NCI-H82 treated with DMSO at 0.1 percent for 48 hours (cell line): ENCODE results near the gene COX10.
A peak's percentile ranks its signal among the peaks of the same experiment; 100 is the strongest.

Experiments
- DNase-seq: peaks from one replicate; lab custom pipeline; 2025; ENCODE audit not compliant: unreplicated experiment; lab: John Stamatoyannopoulos, UW

The COX10 gene

GRCh38 chr17:14068542-14069250, 608 bp upstream of the COX10 start:
- DNase-seq, result no peak

DNA sequence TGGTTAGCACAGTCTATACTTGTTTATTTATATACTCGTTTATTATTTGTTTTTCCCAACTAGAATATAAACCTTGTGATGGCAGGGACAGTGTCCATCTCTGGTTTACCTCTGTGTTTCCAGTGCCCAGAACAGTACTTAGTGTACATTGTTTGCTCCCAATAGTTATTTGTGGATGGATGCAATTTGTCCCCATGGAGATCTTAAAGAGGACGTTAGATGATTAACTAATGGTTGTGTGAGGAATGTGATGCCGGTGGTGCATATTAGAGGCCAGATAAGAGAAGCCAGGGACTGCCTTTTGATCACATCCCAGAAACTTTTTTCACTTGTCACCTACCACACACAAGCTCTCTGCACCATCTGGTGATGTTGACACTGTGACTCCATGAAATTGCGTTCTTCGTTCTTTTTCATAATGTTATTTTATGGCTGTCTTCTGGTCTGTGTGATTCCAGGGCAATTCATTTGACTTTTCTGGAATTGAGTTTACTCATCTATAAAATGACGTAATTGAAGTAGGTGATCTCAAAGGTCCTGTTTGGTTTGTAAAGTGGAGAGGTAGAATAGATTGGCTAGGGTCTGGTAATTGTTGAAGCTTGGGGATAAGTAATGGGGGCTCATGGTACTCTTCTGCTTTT, 1.2 kb downstream of the COX10 start:
- no peak for DNase-seq

DNA sequence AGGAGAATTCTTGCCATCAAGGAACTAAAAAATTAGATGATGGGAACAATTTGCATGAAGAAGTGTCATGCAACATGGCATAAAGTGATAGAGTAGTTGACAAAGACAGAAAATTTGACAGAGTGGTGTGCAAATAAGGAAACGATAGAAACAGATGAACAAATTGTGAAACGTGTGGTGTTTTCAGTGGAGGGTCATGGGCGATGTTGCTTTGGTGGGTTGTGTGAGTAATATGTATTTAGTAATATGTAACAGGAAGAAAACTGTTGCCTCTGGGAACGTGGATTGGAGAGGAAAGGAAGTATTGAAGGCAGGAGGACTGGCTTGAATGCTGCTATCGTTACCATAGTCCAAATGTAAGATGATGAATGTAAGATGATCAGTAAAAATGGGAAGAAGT, 3.6 kb downstream of the COX10 start:
- no peak for DNase-seq

- DNase-seq, result no peak
Measured at GRCh38 chr17:14078027-14078426, 8.7 kb downstream of the COX10 start.

DNA sequence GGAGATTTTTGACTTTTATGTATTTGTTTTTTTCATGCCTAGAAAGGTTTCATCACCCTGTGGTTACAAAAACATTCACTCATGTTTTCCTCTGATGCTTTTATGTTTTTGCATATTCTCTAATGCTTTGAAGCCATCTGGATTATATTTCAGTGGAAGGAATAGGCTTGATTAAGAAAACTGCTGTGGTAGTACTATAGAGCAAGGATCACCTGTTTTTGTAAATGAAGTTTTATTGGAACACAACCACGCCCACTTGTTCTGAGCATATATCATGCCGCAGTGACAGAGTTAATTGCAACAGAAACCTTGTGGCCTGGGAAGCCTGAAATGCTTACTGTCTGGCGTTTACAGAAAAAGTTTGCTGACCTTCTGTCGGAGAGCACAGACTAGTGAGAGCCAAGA, 11.5 kb downstream of the COX10 start:
- DNase-seq, result no peak

- DNase-seq, result no peak
Measured at GRCh38 chr17:14082848-14083247, 13.5 kb downstream of the COX10 start.

- no peak for DNase-seq
Measured at GRCh38 chr17:14084955-14085354, 15.7 kb downstream of the COX10 start.

DNA sequence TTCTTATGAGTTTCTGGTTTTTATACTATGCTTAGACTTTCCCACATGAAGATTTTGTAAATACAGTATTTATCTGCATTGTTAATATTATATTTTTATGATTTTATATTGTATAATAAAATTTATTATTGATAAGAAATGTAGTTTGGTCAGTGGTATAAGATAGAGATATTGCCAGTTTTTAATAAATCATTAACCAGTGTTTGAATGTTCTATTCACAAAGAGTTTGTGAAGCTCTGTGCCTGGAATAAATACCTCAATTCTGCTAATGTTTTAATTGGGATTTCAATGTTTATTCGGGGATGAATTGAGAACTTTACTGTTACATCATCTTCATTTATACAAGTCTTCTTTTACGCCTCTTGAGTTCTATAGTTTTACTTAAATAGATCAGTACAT, 16.9 kb downstream of the COX10 start:
- DNase-seq, result no peak

GRCh38 chr17:14089179-14089578, 19.9 kb downstream of the COX10 start:
- DNase-seq, result no peak

DNA sequence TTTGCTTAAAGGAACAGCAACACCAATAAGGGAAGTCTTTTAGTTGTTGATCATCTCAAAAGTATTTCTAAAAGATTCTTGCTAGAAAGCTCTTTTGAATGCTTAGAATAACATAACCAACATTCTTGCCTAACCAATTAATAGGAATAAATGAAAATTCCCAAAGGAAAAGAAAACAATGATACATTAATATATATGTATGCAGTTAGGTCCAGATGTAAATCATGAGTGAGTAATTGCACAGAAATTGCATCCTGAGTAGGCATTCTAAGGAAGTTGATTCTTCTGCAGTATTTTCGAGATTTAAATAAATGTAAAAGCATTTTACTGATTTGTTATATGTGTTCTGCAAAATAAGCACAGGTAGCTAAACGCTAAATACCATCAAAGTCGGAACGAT, 22.1 kb downstream of the COX10 start:
- no peak for DNase-seq

- peak; percentile 48 for DNase-seq
Measured at GRCh38 chr17:14092808-14093207, 23.5 kb downstream of the COX10 start.

DNA sequence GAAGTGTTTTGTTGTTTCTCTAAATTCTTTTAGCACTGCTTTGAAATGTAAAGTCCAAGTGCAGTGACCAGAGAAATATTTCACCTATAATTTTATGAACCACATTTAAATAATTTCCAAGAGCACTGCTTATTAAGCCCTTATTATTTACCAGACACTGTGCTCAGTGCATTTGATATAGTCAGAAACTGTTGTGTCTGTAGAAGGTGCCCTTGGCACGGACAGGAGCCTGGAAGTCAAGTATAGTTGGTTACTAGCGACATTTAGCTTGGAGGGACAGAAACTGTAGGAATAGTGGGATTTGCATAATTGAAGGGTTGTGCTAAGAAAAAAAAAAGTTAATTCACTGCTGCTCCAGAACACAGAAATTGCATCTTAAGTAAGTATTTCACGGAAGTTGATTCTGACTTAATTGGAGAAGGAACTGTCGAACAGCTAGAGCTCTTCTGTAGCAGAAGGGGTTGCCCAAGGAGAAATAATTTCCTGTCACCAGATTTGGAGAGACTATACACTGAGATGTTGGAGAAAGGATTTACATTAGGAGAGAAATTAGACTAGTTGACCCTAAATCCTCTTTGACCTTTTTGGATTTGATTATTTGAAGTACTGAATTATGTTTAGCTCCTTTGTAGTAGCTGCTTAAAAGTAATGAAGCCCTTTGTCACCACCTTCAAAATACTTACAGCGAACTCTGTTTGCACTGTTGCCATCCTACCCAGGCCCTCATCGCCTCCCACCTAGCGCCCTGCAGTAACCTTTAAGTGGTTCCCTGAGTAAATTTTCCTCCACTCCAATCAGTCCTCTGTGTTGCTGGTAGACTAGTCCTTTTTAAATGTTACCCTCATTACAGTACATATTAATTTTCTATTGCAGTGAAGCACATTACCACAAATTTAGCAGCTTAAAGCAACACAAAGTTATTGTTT, 25.6 kb downstream of the COX10 start:
- no peak for DNase-seq

DNA sequence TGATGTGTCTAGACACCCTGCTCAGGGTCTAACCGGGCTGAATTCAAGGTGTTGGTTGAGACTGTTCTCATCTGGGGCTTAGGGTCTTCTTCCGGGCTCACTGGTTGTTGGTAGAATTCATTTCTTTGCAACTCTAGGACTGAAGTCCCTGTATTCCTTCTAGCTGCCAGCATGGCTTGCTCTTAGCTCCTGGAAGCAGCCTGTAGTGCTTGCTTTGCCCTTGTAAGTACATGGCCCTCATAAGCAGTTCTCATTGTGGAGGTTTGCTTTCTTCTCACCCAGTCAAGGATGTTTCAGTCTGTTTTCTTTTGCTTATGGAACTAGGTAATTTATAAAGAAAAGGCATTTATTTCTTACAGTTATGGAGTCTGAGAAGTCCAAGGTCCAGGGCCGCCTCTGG, 26.3 kb downstream of the COX10 start:
- DNase-seq, result no peak

DNA sequence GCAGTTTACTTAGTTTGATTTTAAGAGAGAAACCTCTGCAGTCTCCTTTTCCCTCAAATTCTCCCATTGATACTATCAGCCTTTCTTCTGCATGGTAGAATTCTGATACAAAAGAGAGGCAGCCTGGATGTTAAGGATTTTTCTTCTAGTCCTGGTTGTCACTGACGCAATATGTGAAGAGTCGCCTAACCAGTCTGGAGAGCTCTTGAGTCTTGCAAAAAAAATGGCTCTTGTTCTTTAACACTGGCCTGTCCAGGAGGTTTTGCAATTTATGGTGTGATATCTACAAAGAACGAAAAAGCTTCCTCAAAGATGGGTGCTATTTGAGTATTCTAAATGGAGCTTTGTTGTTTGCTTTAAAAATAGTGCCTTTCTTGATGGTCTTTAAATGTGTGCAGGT, 28.9 kb downstream of the COX10 start:
- no peak for DNase-seq

DNA sequence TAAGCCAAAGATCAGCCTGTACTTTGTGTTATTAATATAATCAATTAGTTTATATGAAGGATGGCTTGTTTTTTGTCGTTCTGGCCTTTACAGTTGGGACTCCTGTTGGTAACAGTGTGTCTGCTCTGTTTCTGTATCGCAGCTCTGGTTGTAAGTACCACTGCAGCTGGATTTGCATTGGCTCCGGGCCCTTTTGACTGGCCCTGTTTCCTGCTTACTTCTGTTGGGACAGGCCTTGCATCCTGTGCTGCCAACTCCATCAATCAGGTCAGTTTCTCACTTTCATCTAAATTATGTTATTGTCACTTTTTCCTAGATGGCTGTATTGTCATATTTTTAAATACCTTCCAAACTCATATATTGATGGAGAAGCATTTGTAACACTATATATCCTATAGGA, 32.7 kb downstream of the COX10 start:
- DNase-seq, result no peak

- no peak for DNase-seq
Measured at GRCh38 chr17:14103836-14104235, 34.5 kb downstream of the COX10 start.

DNA sequence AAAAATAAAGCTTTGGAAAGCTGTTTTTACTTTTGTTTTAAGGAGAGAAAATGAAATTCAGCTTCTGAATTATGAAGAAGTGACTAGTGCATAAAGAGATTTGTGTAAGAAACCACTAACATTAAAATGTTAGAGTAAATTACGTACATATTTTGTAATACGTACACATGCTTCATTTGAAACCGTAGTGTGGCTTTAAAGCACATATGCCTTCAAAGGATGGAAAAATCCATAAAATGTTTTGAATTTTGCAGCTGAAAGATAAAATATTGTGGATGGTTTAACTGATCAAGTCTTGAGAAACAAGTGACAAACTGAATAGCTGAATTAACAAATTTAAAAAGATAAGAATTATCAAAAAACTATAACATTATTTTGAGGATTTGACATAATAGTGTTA, 35.4 kb downstream of the COX10 start:
- no peak for DNase-seq

- no peak for DNase-seq
Measured at GRCh38 chr17:14107889-14108288, 38.6 kb downstream of the COX10 start.

DNA sequence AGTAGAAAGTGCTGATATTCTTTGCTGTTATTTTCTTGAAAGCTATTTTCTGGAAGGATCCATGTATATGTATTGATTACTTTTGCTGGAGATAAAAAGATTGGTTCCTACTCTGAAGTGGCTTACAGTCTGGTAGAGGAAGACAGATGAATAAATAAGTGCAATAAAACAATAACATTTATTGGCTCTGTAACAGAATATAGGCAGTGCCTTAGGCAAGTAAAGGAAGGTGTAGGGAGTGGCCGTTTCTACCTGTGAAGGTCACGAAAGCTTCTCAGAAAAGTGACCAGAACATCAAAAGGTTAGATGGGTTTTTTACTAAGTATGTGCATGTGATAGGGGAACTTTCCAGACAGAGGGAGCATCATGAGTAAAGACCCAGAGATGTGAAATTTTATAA, 43.1 kb downstream of the COX10 start:
- DNase-seq, result no peak

DNA sequence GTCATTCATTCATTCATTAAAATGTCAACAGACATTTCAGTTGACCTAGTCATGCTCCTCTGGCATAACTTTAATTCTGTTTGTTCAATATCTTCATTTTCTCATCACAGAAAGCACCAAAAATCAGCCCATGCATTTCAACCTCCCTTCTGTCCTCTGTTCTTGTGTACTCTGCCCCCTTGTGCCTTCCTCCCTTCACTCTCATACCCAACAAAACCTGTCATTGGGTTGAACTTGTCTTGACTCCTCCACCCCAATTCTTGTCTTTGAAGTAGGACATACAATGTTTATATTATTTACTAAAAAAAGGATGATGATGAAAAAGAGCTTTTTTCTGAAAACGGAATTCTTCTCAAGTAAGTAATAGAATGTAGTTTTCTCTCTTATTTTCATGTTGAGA, 43.8 kb downstream of the COX10 start:
- DNase-seq, result no peak

- no peak for DNase-seq
Measured at GRCh38 chr17:14116263-14117024, 47.1 kb downstream of the COX10 start.
